Left forelimb (tissue), 1 donor: ENCODE data around the gene SLC34A1.
"Not testable (repeated sequence)": the region's sequence is repeated elsewhere in the genome, so short reads cannot be mapped to it uniquely, and the experiment has no call there.

Source experiments
- DNase-seq: peaks from one replicate; pipeline ENCODE4 v3.0.0-alpha.2; 2018; ENCODE audit warnings: low spot score

The SLC34A1 gene

DNA sequence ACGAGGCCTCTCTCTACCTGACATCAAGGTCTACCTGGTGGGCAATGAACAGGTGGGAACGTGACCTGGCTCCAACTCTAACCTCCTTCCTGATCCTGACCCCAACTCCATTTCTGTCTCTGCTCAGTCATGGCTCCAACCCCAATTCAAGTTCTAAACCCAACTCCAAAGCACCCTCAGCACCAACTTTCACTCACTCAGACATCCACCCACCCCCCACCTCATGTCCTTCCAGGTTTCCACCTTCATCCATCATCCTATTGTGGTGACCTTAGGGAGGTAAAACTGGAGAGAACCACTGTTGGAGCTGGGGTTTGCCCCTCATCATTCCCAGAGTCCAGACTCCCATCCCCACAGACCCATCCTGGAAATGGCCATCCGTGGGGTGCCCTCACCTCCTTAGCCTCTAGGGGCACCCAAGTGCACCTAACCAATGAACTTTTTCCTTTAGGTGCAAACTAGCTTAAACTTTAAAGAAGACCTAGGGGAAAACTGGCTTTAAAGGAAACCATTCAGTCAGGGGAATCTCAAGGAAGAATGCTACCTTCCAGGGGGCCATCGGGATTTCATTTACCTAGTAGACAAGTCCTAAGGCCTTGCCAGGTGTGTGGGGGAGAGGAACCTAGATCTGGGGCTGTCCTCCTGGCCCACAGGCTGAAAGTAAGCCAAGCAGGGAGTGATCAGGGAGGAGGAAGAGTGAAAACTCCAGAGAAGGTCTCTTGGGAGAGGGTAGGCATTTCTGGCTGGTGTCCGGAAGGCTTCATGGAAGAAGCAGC, 15.2 kb upstream of the SLC34A1 start:
- no peak for DNase-seq

DNA sequence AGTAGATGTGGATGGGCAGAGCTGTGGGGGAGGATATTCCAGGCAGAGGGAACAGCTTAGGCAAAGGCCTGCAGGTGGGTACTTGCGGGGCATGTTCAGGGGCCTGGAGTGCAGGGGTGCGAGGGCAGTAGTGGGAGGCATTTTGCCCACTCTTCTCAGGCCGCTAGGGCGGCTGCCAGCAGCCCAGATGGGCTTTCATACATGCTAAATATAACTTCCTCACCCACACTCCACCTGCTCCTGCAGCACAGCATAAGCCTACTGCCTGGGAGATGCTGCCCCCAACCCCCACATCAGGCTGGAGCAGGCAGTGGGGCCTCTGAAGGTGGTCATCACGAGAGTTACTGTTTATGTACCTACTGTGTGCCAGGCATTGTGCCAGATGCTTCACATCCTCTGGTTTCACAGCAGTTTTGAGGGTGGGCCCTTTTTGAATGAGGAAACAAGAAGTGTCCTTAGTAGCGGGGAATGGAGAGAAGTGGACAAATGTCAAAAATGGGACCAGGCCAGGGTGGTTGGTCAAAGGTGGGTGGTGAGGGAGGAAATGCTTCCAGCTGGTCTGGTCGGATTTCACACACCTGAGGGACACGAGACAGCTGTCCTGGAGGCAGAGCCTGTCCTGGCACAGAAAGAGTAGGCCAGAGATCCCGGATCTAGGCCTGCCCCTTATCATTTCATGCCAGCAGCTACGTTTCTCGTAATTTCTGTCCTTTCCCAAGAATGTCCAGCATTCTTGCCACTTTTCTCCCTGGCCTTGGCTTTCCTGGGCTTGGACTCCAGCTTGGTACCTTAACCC, 14.4 kb upstream of the SLC34A1 start:
- DNase-seq, result no peak

DNA sequence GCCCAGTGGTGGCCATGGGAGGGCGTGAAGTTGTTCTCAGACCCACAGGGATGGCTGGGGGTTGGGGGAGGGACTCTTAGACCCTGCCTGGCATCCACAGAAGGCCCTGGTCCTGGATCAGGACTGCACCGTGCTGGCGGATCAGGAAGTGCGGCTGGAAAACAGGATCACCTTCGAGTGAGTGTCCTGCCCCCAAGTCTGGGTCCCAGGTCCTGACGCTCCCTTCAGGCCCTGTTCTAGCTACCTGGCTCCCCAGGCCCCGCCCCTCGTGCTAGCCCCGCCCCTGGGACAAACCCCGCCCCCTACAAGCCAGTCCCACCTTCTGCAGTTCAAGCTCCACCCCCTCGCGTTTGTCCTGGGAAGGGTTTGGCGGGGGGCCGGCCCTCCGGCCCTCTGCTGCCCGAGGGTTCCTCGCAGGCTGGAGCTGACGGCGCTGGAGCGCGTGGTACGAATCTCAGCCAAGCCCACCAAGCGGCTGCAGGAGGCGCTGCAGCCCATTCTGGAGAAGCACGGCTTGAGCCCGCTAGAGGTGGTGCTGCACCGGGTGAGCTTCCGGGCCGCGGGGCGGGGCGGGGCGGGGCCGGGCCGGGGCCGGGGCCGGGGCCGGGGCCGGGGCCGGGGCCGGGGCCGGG, 13.6 kb upstream of the SLC34A1 start:
- DNase-seq, result peak; percentile 87

DNA sequence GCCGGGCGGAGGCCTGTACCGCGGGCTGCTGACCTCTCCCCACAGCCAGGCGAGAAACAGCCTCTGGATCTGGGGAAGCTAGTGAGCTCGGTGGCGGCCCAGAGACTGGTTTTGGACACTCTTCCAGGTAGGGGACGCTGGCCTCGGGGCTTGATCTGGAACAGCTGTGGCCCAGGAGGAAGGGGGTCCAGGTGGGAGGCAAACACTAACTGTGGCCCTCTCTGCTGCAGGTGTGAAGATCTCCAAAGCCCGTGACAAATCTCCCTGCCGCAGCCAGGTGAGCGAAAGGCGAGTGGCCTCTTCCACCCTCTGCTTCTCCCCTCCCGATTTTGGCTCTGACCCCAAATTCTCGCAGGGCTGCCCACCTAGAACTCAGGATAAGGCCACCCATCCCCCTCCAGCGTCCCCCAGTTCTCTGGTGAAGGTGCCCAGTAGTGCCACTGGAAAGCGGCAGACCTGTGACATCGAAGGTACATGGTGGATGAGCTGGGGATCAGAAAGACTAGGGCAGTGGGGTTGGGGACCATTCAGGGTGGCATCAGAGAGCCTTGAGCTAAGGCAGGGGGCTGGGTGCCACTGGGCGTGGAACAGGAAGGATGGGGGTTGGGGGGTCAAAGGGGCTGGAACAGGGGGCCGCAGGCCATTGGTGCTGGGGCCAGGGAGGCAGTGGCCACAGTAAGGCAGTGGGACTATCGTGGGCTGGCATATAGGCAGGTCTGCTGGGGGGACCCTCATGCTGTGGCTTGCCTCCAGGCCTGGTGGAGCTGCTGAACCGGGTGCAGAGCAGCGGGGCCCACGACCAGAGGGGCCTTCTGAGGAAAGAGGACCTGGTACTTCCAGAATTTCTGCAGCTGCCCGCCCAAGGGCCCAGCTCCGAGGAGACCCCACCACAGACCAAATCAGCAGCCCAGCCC, 12.9 kb upstream of the SLC34A1 start:
- DNase-seq, result no peak

GRCh38 chr5:177372034-177372896, 12.0 kb upstream of the SLC34A1 start:
- no peak for DNase-seq

- no peak for DNase-seq
These were observed 11.3 kb upstream of the SLC34A1 start for GRCh38 chr5:177372910-177373309.

GRCh38 chr5:177373806-177374205, 10.4 kb upstream of the SLC34A1 start:
- no peak for DNase-seq

DNA sequence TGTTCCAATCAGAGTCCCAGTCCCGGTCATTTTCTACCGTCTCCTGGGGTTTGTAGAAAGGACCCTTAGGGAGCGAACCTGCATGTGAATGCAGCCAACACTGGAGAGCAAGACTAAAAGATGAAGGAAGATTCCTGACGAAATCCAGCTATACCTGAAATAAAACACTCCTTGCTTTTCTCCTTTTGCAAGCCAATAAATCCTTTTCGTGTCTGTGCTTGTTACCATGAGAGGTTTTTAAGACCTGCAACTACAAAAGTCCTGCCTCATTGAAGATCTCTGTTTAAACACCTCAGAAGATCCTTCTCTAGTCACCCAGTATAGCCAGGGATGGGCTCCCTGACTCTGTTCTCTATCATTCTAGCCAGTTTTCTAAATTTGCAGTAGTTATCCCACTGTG, 10.0 kb upstream of the SLC34A1 start:
- no peak for DNase-seq

- not testable (repeated sequence) for DNase-seq
These were observed 8.7 kb upstream of the SLC34A1 start for GRCh38 chr5:177375516-177375915.

DNA sequence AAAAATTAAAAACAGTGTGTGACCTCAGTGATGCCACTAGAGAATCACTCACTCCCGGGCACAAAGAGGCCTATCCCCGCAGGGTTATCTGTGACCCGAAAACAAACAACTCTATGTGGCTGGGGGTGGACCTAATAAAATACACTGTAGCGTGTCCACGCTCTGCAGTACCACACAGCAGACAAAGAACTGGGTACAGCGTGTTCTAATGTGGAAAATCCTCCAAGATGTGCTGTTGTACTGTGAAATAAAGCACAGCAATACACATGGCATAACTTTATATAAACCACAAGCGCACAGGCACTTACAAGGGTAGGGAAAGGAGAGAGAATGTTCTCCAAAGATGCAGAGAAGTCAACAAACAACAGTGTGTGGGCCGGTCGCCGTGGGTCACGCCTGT, 8.1 kb upstream of the SLC34A1 start:
- DNase-seq, result no peak

DNA sequence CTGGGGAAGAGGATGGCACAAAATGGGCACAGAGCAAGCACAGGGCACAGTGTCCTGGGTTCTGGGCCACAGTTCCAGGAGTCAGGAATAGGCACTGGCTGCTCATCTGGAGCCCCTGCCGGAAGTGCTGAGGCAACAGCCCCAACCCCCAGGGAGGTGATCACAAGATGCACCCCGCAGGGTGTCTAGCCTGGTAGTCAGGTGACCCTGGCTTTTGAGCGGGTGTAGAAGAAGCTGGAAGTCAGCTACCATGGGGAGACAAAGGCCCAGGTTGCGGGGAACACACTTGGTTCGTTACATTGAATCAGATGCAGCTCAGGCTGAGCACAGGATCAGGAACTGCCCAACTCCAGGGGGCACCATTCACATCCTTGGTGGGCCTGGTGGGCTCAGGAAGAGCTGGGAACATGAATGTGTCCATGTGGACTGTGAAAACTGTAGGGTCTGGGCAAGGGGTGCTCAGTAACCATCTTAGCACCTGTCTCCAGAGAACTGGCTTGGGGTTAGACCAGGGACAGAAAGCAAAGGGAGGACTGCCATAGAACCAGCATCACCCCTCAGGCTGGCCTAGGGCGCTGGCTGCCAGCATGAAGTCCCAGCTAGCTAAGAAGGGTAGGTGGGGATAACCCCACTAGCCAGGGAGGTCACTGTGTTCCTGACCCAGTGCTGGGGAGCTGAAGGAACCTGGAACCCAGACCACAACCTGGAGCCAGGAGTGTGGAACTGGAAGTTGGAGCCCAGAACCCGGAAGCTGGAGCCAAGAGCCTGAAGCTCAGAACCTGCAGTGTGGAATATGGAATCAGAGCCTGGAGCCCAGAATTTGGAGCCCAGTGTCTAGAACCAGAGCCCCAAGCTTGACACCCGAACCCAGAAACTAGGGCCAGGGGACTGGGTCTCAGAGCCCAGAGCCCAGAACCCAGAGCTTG, 6.1 kb upstream of the SLC34A1 start:
- DNase-seq, result no peak

GRCh38 chr5:177378884-177379883, 5.0 kb upstream of the SLC34A1 start:
- no peak for DNase-seq

- DNase-seq, result no peak
These were observed 3.5 kb upstream of the SLC34A1 start for GRCh38 chr5:177380805-177381126.

- no peak for DNase-seq
These were observed 1.7 kb upstream of the SLC34A1 start for GRCh38 chr5:177382423-177383029.

GRCh38 chr5:177383181-177383580, 1.1 kb upstream of the SLC34A1 start:
- DNase-seq, result no peak

- no peak for DNase-seq
These were observed 1.5 kb downstream of the SLC34A1 start for GRCh38 chr5:177385720-177386119.

DNA sequence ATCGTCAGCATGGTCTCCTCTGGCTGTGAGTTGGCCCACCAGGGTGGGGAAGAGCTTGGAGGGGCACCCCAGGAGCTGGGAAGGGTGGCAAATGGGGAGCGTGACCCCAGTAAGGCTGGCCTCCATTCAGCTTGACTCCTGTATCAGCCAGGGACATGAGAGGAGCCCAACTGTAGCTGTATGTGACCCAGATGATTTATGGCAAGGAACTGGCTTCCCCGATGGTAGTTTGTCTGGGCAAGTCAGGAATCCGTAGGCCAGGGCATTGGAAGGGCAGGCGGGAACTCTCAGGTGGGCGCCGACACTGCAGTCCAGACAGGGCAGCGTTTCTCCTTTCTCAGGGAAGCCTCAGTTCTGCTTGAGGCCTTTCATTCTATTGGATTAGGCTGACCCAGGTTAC, 2.3 kb downstream of the SLC34A1 start:
- DNase-seq, result no peak

DNA sequence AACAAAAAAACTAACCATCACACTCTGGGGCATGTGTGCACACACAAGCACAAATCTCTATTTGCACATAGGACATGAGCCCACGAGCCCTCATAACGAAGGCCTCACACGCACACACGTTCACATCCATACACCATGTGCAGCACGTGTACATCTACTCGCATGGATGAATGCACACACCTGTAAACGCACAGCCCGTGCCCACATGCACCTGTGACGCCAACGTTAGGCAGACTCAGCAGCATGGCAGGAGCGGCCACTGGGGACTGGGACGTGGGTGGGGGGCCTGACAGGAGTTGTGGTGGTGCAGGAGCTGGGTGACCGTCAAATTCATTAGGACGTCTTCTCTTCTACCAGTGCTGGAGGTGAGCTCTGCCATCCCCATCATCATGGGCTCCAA, 3.2 kb downstream of the SLC34A1 start:
- DNase-seq, result no peak
